ENCODE data around the gene TBCD.
A peak's percentile ranks its signal among the peaks of the same experiment; 100 is the strongest.

TBCD gene

DNA sequence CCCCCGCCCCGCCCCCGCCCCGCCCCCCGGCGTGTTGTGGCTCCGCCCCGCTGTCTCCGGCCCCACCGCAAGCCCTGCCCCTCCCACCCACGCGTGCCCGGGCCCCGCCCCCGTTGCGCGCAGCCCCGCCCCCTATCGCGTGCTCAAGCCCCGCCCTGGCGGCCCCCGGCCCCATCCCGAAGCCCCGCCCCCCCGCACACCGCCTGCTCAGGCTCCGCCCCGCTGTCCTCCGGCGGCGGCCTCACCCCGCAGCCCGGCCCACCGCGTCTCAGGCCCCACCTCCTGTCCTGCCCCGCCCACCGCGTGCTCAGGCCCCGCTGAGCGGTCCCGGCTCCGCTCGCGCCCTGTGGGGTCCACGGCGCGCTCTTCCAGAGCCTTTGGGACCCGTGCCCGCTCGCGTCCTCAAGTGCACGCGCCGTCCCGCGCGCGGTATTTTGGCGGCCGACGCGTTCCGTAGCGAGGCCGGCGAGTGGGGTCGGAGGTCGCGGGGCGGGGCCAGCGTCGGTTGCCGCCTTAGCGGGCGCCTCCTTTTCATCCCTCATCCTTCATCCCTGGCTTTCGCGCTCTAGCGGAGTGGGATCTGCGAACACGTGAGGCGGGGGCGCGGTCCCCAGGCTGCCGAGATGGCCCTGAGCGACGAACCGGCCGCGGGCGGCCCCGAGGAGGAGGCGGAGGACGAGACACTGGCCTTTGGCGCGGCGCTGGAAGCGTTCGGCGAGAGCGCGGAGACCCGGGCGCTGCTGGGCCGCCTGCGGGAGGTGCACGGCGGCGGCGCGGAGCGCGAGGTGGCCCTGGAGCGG lies at the start of gene TBCD:
TSS of gene TBCD (plus strand) at position 495 of the 800 bp plus-strand sequence. CDS start at position 624, 129 bp downstream.
- DNase-seq (ENCODE audit: low spot score), result peak; percentile 100
- TF ChIP-seq, protein P1, sequence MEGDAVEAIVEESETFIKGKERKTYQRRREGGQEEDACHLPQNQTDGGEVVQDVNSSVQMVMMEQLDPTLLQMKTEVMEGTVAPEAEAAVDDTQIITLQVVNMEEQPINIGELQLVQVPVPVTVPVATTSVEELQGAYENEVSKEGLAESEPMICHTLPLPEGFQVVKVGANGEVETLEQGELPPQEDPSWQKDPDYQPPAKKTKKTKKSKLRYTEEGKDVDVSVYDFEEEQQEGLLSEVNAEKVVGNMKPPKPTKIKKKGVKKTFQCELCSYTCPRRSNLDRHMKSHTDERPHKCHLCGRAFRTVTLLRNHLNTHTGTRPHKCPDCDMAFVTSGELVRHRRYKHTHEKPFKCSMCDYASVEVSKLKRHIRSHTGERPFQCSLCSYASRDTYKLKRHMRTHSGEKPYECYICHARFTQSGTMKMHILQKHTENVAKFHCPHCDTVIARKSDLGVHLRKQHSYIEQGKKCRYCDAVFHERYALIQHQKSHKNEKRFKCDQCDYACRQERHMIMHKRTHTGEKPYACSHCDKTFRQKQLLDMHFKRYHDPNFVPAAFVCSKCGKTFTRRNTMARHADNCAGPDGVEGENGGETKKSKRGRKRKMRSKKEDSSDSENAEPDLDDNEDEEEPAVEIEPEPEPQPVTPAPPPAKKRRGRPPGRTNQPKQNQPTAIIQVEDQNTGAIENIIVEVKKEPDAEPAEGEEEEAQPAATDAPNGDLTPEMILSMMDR (IDR thresholded peaks at IDR 0.05; ENCODE audit: extremely low read depth, missing control alignments), result no peak

DNA sequence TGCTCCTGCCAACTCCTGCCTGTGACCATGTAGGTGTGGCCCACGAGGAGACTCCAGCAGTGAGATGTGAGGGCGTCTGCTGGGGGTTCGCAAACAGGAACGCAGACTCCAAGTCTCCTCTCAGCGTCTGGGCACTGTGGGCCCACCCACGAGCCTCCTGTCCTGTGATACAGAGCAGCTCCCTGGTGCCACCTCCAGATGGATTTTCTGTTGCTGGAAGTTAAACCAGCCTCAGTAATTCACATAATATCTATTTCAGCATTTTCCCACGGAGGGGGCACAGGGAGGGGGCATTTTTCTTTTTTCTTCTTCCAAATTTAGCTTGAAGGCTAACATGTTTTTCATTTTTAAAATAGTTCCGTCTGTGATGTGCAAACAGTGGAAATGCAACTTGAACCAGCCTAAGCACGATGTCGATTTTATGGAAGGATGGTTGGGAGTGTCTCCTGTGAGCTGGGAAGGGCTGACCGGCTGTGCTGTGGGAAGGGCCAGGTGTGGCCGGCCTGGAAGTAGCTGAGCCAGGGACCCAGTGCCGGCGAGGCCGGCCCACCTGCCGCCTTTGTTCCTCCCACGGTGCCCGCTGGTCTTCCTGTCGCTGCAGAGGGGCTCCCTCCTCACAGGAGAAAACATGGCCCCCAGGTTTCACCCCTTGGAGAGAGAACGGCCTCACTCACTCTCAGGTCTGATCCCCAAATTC lies 49.5 kb upstream of the TBCD start:
- DNase-seq (ENCODE audit: low spot score), result no peak
- TF ChIP-seq, protein P1 (IDR thresholded peaks at IDR 0.05; ENCODE audit: extremely low read depth, missing control alignments), result no peak

DNA sequence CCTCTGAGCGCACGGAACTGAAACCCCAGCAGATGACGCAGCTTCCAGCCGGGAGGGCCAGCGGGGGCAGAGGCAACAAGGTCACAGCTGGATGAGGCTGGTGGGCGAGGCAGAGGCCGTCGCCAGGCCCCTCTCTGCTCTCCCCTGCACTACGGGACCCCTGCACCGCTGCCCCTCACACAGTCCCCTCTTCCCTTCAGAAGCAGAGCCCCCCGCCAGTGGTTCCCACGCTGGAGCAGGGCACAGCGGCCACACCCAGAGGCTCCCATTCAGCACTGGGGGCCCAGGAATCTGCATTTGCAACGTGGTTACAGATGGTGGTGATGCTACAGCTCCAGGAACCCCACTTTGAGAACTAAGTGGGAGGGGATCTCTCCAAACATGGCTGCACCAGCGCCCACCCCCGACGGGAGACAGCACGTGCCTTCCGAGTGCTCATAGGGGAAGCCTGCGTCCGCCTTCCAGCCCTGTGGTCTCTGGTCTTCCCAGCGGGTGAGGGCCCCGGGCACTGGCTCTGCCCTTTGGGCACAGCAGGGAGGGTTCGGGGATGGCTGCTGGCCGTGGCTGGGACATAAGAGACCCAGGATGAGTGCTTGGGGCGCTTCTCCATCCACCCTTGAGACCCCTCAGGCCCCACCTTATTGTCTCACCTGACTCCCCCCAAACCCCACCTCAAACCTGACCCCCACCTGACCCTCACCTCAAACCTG lies 48.7 kb upstream of the TBCD start:
- TF ChIP-seq, protein P1 (IDR thresholded peaks at IDR 0.05; ENCODE audit: extremely low read depth, missing control alignments), result no peak
- DNase-seq (ENCODE audit: low spot score), result no peak

DNA sequence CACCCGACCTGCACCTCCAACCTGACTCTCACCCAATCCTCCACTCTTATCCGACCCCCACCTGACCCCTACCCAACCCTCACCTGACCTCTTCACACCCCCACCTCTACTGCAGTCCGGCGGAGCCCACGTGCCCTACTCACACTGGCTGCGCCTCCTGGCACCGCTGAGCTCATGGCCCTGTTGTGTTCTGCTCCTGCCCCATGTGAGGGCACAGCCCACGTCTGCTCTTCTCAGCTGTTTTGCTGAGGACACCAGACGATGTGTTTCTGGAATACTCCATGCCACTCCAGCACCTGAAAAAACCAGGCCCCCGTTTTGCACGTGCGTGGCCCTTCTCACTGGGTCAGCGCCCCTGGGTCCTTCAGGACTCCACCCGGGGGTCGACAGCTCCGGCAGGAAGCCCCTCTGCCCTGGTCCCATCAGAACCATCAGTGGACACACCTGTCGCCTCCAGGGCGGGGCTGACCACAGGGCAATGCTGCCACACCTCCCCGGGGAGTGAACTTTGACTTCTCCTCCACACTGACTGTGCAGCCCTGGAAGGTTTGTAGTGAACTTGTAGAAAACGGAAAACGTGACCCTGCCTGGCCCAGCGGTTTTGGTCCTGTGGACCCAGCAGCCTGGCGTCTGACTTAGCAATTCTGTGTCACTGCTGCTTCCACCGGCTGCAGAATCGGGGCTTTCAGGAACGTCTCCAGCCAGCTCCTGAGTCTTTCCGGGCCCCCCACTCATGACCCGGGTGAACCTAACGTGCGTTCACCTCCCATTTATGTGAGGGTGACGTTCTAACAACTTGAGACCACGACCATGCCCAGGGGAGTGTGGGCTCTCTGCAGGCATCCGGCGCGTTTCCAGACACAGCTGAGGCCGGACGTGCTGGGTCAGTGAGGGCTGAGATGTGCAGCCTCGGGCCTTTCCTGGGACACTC lies 47.7 kb upstream of the TBCD start:
- no peak for DNase-seq (ENCODE audit: low spot score)
- TF ChIP-seq, protein P1 (IDR thresholded peaks at IDR 0.05; ENCODE audit: extremely low read depth, missing control alignments), result no peak

DNA sequence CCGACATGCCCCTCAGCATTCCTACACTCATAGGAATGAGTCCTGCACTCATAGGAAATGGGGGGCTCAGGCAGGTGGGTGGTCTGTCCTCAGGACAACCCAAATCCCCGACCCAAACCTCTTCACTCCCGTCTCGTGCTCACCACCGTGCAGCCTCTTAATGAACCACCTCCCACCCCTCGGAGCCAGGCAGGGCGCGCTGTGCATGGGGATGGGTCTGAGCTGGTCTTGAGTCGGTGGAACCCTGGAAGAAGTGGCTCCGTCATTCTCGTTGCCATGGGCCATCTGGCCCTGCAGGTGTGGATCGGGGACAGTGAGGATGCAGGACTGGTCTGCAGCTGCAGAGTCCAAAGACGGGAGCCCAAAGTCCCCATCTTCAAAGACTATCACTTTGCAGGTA lies 47.0 kb upstream of the TBCD start:
- TF ChIP-seq, protein P1 (IDR thresholded peaks at IDR 0.05; ENCODE audit: extremely low read depth, missing control alignments), result no peak

DNA sequence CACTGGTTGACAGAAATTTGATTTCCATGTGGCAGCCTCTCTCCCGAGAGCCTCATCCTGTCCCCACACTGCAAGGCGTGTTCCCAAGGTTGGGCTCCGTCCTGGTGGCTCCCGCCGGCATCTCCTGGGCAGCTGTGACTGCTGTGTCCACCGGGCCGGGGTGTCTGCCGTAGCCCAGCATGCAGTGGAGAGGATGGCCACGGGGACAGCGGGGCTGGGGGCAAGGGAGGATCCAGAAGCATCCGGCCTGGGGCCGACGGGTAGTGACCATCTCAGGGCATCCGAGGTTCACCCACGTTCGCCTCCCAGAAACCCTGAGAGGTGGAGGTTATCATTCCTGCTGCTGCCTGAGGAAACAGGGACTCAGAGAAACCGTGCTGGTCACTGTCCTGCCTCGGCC lies 46.1 kb upstream of the TBCD start:
- TF ChIP-seq, protein P1 (IDR thresholded peaks at IDR 0.05; ENCODE audit: extremely low read depth, missing control alignments), result no peak

More for the DNA sequence above, 47.0 kb upstream of the TBCD start:
- DNase-seq (ENCODE audit: low spot score), result no peak

More for the DNA sequence above, 46.1 kb upstream of the TBCD start:
- DNase-seq (ENCODE audit: low spot score), result no peak
